Ovary (tissue), 9 donors: ENCODE results near the gene VWA3B. TPM values are rescaled to one million over a fixed set of nuclear protein-coding genes. Genes with fewer than 3 reads are reported as not detected.

ENCODE experiments used
- DNase-seq, 5 donors: peaks; one replicate each; pipeline ENCODE4 v3.0.0-alpha.2; 2019 to 2020
- H3K27ac ChIP-seq, 2 donors: fragments of 200-600 bp; one replicate each; pipeline versions ENCODE4 v1.5.1 to v1.8.0; 2019 to 2022
- H3K27me3 ChIP-seq: fragments of 200-600 bp; one replicate; pipeline ENCODE4 v1.8.0; 2022
- H3K36me3 ChIP-seq: fragments of 200-600 bp; sonication (generic); one replicate; pipeline ENCODE4 v1.5.1; 2019
- H3K4me1 ChIP-seq: one replicate; pipeline ENCODE4 v1.8.1; 2013; ENCODE audit warnings: mild to moderate bottlenecking, moderate library complexity; ENCODE audit not compliant: insufficient read depth
- H3K4me3 ChIP-seq: fragments of 200-600 bp; sonication (generic); one replicate; pipeline ENCODE4 v1.5.1; 2017
- H3K9me3 ChIP-seq, 2 donors: fragments of 200-600 bp in 1 of 2; sonication (generic) in 1 of 2; one replicate each; pipeline versions ENCODE4 v1.5.1 to v1.8.1; 2013 to 2019; ENCODE audit warnings: mild to moderate bottlenecking in 1 of 2, moderate library complexity in 1 of 2
- CTCF ChIP-seq, 3 donors: fragments of 450-650 bp in 2 of 3; fragments of 200-600 bp in 1 of 3; IDR thresholded peaks; one replicate each; pipeline versions ENCODE4 v1.5.1 to v1.8.0; 2016 to 2022; ENCODE audit warnings: antibody characterized with exemption in 3 of 3, mild to moderate bottlenecking in 1 of 3
- EP300 ChIP-seq: sonication (generic); formaldehyde crosslinking; IDR thresholded peaks from one replicate; pipeline ENCODE4 v1.6.1; 2017; ENCODE audit warnings: antibody characterized with exemption
- POLR2A ChIP-seq: fragments of 450-650 bp; IDR thresholded peaks from one replicate; pipeline ENCODE4 v1.6.1; 2017; ENCODE audit warnings: antibody characterized with exemption, mild to moderate bottlenecking, moderate library complexity
- WGBS, 3 donors: extraction: QIAGEN DNeasy Blood & Tissue Kit in 1 of 3; methylation state at CpG; one replicate each; pipeline versions ENCODE4 v1.1.5 to v1.1.7; 2013 to 2017; 5-methylcytosine and 5-hydroxymethylcytosine counted together
- intact Hi-C, 4 donors: fragments of 100-400 bp; cut with DNase I; formaldehyde crosslinking; loops; one replicate each; pipeline versions ENCODE4 v1.11.0 to v1.15.1; 2022 to 2023
- polyA plus RNA-seq, 2 donors: library from polyadenylated mRNA; stranded (reverse); fragments of 200-250 nt in 1 of 2; fragments of 350-450 nt in 1 of 2; fragmentation: Illumina TruSeq in 1 of 2; extraction: RNeasy Lipid Tissue Mini Kit (QIAGEN cat#74804) in 1 of 2; gene quantifications; one replicate each; pipeline ENCODE4 v1.2.3, GENCODE V29; 2013 to 2014
- total RNA-seq, 7 donors: library from RNA; depleted of rRNA in 2 of 7; stranded (reverse); fragments of >200 nt in 2 of 7; fragmentation: NEBNext Ultra II Directional in 3 of 7; extraction: Animal tissue kit (Norgen Biotek cat#: 25700) in 3 of 7; gene quantifications; one replicate each; pipeline versions ENCODE4 v1.1.0 to v1.2.4, GENCODE V29; 2016 to 2023
- donor health status: DM: no; HTN: no; CAD: no; lungs with moderate emphysema.
- donor health status: DM: no; HTN: no; CAD: no.
- donor health status: Bipolar disorder and iron deficiency.
- donor health status: DM: yes; HTN: yes; CAD: no.
- donor health status: DM: no; HTN: no; CAD: no.
- donor health status: DM: yes; HTN: yes; CAD: no.

VWA3B gene
- total and polyA plus RNA-seq, 9 donors: 0.56 to 15.7 (median 1.1) TPM

GRCh38 chr2:98155291-98155690 lies 68.3 kb downstream of the VWA3B start:
- H3K9me3 ChIP-seq: no peaks in the 10 kb centered on the region
- intact Hi-C loops: loop anchor here in 1 of 4 donors (10.0 kb wide), 1 partner anchor 160 kb away; the partner anchor contains the start of gene TMEM131
- H3K4me1 ChIP-seq: no peaks in the 10 kb centered on the region
- H3K4me3 ChIP-seq: no peak overlapping the region
- TF ChIP-seq POLR2A (no peak), CTCF (IDR thresholded peaks at IDR 0.05) (no peak), EP300 (no peak)
- 93 to 96% (median 93%) methylated on average over 8 of the region's 8 CpGs for WGBS, 3 donors
- no peaks in the 10 kb centered on the region for H3K36me3 ChIP-seq
- DNase-seq: no peak
- no peaks in the 10 kb centered on the region for H3K27me3 ChIP-seq
- no peak overlapping the region for H3K27ac ChIP-seq

GRCh38 chr2:98155716-98156115 lies 68.7 kb downstream of the VWA3B start:
- no peak for DNase-seq
- intact Hi-C loops: loop anchor here in 1 of 4 donors (10.0 kb wide), 1 partner anchor 161 kb away; the partner anchor contains the start of gene TMEM131
- H3K9me3 ChIP-seq: no peaks in the 10 kb centered on the region
- no peaks in the 10 kb centered on the region for H3K27me3 ChIP-seq
- 50 to 57% (median 51%) methylated on average over 4 of the region's 4 CpGs for WGBS, 3 donors
- no peaks in the 10 kb centered on the region for H3K4me1 ChIP-seq
- H3K4me3 ChIP-seq: no peak overlapping the region
- H3K27ac ChIP-seq: no peak overlapping the region
- H3K36me3 ChIP-seq: no peaks in the 10 kb centered on the region
- TF ChIP-seq CTCF (IDR thresholded peaks at IDR 0.05): no peak
- no peak for TF ChIP-seq POLR2A
- TF ChIP-seq EP300: no peak

- no peak overlapping the region for H3K27ac ChIP-seq
- H3K4me3 ChIP-seq: no peak overlapping the region
- H3K4me1 ChIP-seq: no peaks in the 10 kb centered on the region
- H3K27me3 ChIP-seq: no peaks in the 10 kb centered on the region
- no peaks in the 10 kb centered on the region for H3K36me3 ChIP-seq
- WGBS, 3 donors: 86 to 91% (median 88%) methylated on average over 7 of the region's 7 CpGs
- intact Hi-C loops: loop anchor here in 1 of 4 donors (10.0 kb wide), 1 partner anchor 162 kb away; the partner anchor contains the start of gene TMEM131
- no peak for TF ChIP-seq EP300
- no peak for TF ChIP-seq CTCF (IDR thresholded peaks at IDR 0.05)
- no peak for TF ChIP-seq POLR2A
- no peaks in the 10 kb centered on the region for H3K9me3 ChIP-seq
- no peak for DNase-seq
Observed at GRCh38 chr2:98156304-98156703, 69.3 kb downstream of the VWA3B start.

- intact Hi-C loops: loop anchor here in 1 of 4 donors (10.0 kb wide), 1 partner anchor 163 kb away; the partner anchor contains the start of gene TMEM131
- no peaks in the 10 kb centered on the region for H3K36me3 ChIP-seq
- H3K4me1 ChIP-seq: peaks cover 2% of the 10 kb centered on the region
- H3K4me3 ChIP-seq: no peak overlapping the region
- no peak for DNase-seq
- H3K27me3 ChIP-seq: no peaks in the 10 kb centered on the region
- TF ChIP-seq CTCF (IDR thresholded peaks at IDR 0.05) (no peak), POLR2A (no peak), EP300 (no peak)
- H3K27ac ChIP-seq: no peak overlapping the region
- WGBS, 3 donors: 80 to 87% (median 84%) methylated on average over 8 of the region's 8 CpGs
- H3K9me3 ChIP-seq: no peaks in the 10 kb centered on the region
Observed at GRCh38 chr2:98157557-98157956, 70.6 kb downstream of the VWA3B start.
